Gastrocnemius medialis (tissue), 4 donors: ENCODE results near the gene ENOSF1. TPM values are rescaled to one million over a fixed set of nuclear protein-coding genes. Genes with fewer than 3 reads are reported as not detected.

Source experiments
- ATAC-seq, 2 donors: fragments of 150-250 bp; one replicate each; pipeline ENCODE4 v1.9.1; 2016
- DNase-seq, 2 donors: peaks; one replicate each; pipeline ENCODE4 v3.0.0-alpha.2; 2019
- H3K27ac ChIP-seq, 4 donors: fragments of 200-600 bp; sonication (generic); 1 replicate in 1 of 4; 2 replicates in 3 of 4; pipeline ENCODE4 v1.5.1; 2016 to 2018; ENCODE audit warnings: mild to moderate bottlenecking in 2 of 4, moderate library complexity in 1 of 4
- H3K27me3 ChIP-seq, 3 donors: fragments of 200-600 bp; sonication (generic) in 2 of 3; 1 replicate in 1 of 3; 2 replicates in 2 of 3; pipeline versions ENCODE4 v1.5.1 to v1.6.0; 2016 to 2019; ENCODE audit warnings: mild to moderate bottlenecking in 1 of 3, moderate library complexity in 1 of 3
- H3K36me3 ChIP-seq, 2 donors: fragments of 200-600 bp; sonication (generic) in 1 of 2; one replicate each; pipeline ENCODE4 v1.5.1; 2017 to 2018
- H3K4me1 ChIP-seq, 2 donors: fragments of 200-600 bp; sonication (generic) in 1 of 2; one replicate each; pipeline ENCODE4 v1.5.1; 2016 to 2017; ENCODE audit warnings: mild to moderate bottlenecking in 2 of 2
- H3K4me3 ChIP-seq, 4 donors: fragments of 200-600 bp; sonication (generic) in 3 of 4; 1 replicate in 1 of 4; 2 replicates in 3 of 4; pipeline ENCODE4 v1.5.1; 2016 to 2019; ENCODE audit warnings: mild to moderate bottlenecking in 2 of 4
- H3K9me3 ChIP-seq, 3 donors: fragments of 200-600 bp; sonication (generic) in 2 of 3; 1 replicate in 1 of 3; 2 replicates in 2 of 3; pipeline ENCODE4 v1.5.1; 2016 to 2019
- POLR2A ChIP-seq, 2 donors: fragments of 450-650 bp; IDR thresholded peaks; one replicate each; pipeline ENCODE4 v1.6.1; 2017; ENCODE audit warnings: antibody characterized with exemption in 2 of 2, mild to moderate bottlenecking in 2 of 2, moderate library complexity in 2 of 2
- in situ Hi-C, 4 donors: fragments of 200-750 bp; cut with MboI; loops; one replicate each; pipeline versions ENCODE4 v1.15.0 to v1.8.0; 2017; ENCODE audit warnings: low sequenced_read_pairs in 4 of 4
- intact Hi-C: fragments of 100-400 bp; cut with DNase I; formaldehyde crosslinking; loops from one replicate; pipeline ENCODE4 v1.15.1; 2023; ENCODE audit warnings: low total_unique reads
- total RNA-seq, 4 donors: library from RNA; depleted of rRNA; stranded (reverse); fragments of >200 nt; gene quantifications; one replicate each; pipeline versions ENCODE4 v1.1.0 to v1.2.3, GENCODE V29; 2016
- TF ChIP-seq, protein P1 (sequence below), 5 experiments: fragments of 450-650 bp in 3 of 5; fragments of 200-600 bp in 2 of 5; sonication (generic) in 2 of 5; IDR thresholded peaks in 4 of 5; conservative IDR thresholded peaks in 1 of 5; 1 replicate in 4 of 5; 2 replicates in 1 of 5; pipeline ENCODE4 v1.5.1; 2016 to 2019; ENCODE audit warnings: antibody characterized with exemption in 5 of 5, mild to moderate bottlenecking in 3 of 5, moderate library complexity in 3 of 5

ENOSF1 gene
- total RNA-seq, 4 donors from 2014 or later = 6.0 to 16.1 (median 10.3) TPM

DNA sequence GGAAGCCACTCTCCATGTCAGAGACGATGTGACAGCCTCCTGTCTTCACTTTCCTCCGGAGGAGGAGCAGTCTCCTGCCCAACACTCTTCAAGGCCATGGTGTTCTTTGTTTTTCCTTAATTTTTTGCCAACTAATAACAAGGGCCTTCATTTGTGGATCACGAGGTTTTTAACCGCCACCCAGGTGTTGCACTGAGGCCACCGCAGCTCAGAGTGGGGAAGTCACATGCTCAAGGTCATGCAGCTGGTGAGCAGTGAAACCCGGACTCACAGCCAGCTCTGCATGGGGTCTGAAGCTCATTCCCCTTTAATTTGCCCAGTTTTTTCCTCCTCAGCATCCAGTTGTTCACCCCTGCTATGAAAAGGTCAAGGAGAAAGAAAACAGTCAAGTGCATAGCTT lies 19.6 kb downstream of the ENOSF1 start:
- intact Hi-C loops = no loop called here
- H3K27me3 ChIP-seq = no peaks in the 10 kb centered on the region
- DNase-seq (no peak), ATAC-seq (no peak)
- H3K27ac ChIP-seq = no peak overlapping the region
- no peaks in the 10 kb centered on the region for H3K9me3 ChIP-seq
- H3K4me1 ChIP-seq = no peaks in the 10 kb centered on the region
- H3K36me3 ChIP-seq = no peaks in the 10 kb centered on the region
- no peak for TF ChIP-seq POLR2A (IDR thresholded peaks at IDR 0.05)
- TF ChIP-seq, protein P1, sequence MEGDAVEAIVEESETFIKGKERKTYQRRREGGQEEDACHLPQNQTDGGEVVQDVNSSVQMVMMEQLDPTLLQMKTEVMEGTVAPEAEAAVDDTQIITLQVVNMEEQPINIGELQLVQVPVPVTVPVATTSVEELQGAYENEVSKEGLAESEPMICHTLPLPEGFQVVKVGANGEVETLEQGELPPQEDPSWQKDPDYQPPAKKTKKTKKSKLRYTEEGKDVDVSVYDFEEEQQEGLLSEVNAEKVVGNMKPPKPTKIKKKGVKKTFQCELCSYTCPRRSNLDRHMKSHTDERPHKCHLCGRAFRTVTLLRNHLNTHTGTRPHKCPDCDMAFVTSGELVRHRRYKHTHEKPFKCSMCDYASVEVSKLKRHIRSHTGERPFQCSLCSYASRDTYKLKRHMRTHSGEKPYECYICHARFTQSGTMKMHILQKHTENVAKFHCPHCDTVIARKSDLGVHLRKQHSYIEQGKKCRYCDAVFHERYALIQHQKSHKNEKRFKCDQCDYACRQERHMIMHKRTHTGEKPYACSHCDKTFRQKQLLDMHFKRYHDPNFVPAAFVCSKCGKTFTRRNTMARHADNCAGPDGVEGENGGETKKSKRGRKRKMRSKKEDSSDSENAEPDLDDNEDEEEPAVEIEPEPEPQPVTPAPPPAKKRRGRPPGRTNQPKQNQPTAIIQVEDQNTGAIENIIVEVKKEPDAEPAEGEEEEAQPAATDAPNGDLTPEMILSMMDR (IDR thresholded peaks at IDR 0.05 in 4 of 5, conservative IDR thresholded peaks at IDR 0.05 in 1 of 5) = no peak
- H3K4me3 ChIP-seq = no peak overlapping the region
- in situ Hi-C loops = no loop called here

DNA sequence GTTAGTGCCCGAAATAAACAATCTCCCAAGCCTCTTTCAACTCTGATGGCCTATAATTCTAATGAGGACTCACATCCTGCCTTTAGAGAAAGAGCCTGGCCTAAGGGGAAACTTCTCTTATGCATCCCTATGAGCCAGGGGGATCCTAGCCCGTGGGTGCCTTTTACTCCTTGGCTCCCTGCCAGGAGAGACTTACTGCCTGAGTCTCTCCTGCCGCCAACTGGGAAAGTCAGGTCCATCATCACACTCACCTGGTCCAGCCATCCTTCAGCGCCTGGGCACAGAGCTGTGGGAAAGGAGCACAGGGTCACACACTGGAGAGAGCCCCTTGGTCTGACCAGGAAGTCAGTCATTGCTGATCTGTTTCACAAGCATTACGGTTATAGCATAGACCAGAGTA lies 24.1 kb downstream of the ENOSF1 start:
- Histone ChIP-seq H3K4me1 (no peaks in the 10 kb centered on the region), H3K9me3 (no peaks in the 10 kb centered on the region), H3K36me3 (no peaks in the 10 kb centered on the region), H3K4me3 (no peak overlapping the region), H3K27me3 (no peaks in the 10 kb centered on the region), H3K27ac (no peak overlapping the region)
- in situ Hi-C loops = no loop called here
- intact Hi-C loops = no loop called here
- TF ChIP-seq, protein P1 (IDR thresholded peaks at IDR 0.05 in 4 of 5, conservative IDR thresholded peaks at IDR 0.05 in 1 of 5) = no peak
- TF ChIP-seq POLR2A (IDR thresholded peaks at IDR 0.05) = no peak
- ATAC-seq (no peak), DNase-seq (no peak)

DNA sequence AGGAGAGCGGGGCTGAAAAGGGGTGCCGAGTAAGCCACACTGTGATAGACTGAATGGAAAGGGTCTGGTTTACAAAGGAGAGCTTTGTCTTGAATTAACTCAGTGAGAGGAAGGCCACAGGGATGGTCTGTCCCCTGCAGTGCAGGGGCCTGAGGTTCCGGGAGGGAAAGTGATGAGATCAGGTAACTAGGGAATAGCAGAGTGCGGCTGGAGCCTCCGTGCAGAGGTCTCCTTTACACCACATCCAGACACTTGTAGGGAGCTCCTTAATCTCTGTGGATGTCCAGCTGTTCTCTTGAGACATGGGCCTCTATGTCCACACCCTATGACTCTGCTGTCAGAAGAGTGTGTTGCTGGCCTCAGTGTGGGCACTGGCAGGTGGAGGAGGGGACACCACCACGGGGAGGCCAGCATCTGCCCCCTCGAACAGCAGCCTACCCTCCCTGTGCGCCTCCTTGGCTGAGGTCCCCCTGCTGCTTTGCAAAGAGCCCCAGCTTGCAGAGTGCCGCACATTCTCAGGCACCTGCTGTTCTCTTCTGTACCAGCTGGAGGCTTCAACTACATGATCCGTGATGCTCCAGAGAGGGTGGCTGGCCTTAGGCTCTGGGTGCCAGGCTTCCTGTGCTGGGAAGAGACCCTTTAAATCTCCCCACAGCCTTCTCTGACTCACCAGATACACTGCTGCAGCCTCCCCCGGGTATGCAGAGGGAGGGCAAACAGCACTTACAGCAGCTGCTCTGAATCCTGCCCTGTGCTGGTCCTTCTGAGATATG lies 25.9 kb downstream of the ENOSF1 start:
- DNase-seq (no peak), ATAC-seq (no peak)
- TF ChIP-seq, protein P1 (IDR thresholded peaks at IDR 0.05 in 4 of 5, conservative IDR thresholded peaks at IDR 0.05 in 1 of 5) = no peak
- no peak for TF ChIP-seq POLR2A (IDR thresholded peaks at IDR 0.05)
- H3K27ac ChIP-seq = no peak overlapping the region
- intact Hi-C loops = no loop called here
- H3K27me3 ChIP-seq = no peaks in the 10 kb centered on the region
- peaks cover 0 to 8% of the 10 kb centered on the region in 2 donors for H3K36me3 ChIP-seq
- no peaks in the 10 kb centered on the region for H3K9me3 ChIP-seq
- in situ Hi-C loops = no loop called here
- no peak overlapping the region for H3K4me3 ChIP-seq
- no peaks in the 10 kb centered on the region for H3K4me1 ChIP-seq

DNA sequence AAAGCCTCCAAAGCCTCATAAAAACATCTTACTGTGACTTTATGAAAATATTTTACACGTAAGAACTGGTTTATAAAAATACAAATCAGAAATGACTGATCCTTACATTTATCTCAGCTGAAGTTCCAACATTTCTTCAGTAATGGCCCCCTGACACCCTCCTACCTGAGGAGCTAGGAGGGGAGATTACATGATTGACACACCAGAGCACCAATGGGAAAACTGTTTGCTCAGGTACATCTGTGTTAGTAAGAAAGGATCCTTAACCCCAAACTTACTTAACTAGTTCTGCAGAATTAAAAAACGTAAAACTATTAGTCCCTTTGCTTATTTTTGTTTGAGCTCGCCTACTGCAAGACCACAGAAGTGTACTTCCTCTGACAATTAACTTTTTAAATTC lies 27.0 kb downstream of the ENOSF1 start:
- H3K4me3 ChIP-seq = no peak overlapping the region
- H3K27ac ChIP-seq = no peak overlapping the region
- no peaks in the 10 kb centered on the region for H3K9me3 ChIP-seq
- TF ChIP-seq POLR2A (IDR thresholded peaks at IDR 0.05) = no peak
- TF ChIP-seq, protein P1 (IDR thresholded peaks at IDR 0.05 in 4 of 5, conservative IDR thresholded peaks at IDR 0.05 in 1 of 5) = no peak
- ATAC-seq (no peak), DNase-seq (no peak)
- H3K27me3 ChIP-seq = no peaks in the 10 kb centered on the region
- no peaks in the 10 kb centered on the region for H3K4me1 ChIP-seq
- intact Hi-C loops = no loop called here
- in situ Hi-C loops = no loop called here
- H3K36me3 ChIP-seq = peaks cover 0 to 13% of the 10 kb centered on the region in 2 donors
